GM12878 (cell line): Measurements from ENCODE around the gene GDF11. TPM values are rescaled to one million over a fixed set of nuclear protein-coding genes. Genes with fewer than 3 reads are reported as not detected.

ENCODE experiments used
- ATAC-seq: fragments of 200-7000 bp; cut with Tn5 transposase; 3 replicates; pipeline ENCODE4 v1.9.1; 2020; ENCODE audit warnings: mild to moderate bottlenecking, moderate library complexity
- BruUV-seq: library from RNA; stranded (reverse); fragments of 400-500 nt; replicated peaks from 2 replicates; lab custom pipeline; 2021; lab: Mats Ljungman, UMichigan
- CTCF ChIA-PET: fragments of 300-600 bp; sonication (Branson Sonifier 250); formaldehyde crosslinking; extraction: SDS; loops from one replicate; lab custom pipeline; 2021; ENCODE audit warnings: inconsistent platforms; lab: Yijun Ruan, JAX
- POLR2A ChIA-PET: fragments of 350-600 bp; formaldehyde crosslinking; extraction: SDS; loops from one replicate; lab custom pipeline; 2021; ENCODE audit warnings: inconsistent platforms; lab: Charles Lee
- RAD21 ChIA-PET: fragments of 300-600 bp; sonication (Branson Sonifier 250); formaldehyde crosslinking; loops from one replicate; lab custom pipeline; 2023; ENCODE audit warnings: antibody characterized with exemption; ENCODE audit not compliant: unreplicated experiment; lab: Charles Lee
- SMC1A ChIA-PET: fragments of 300-600 bp; sonication (Branson Sonifier 250); formaldehyde crosslinking; loops from one replicate; lab custom pipeline; 2023; ENCODE audit not compliant: unreplicated experiment, uncharacterized antibody; lab: Charles Lee
- DNase-seq: peaks from one replicate; pipeline ENCODE4 v3.0.0-alpha.2; 2011; ENCODE audit warnings: low read depth, low spot score
- FAIRE-seq: peaks from 3 replicates; lab custom pipeline; 2011; peaks lifted over from hg19 to GRCh38; lab: Jason Lieb, UNC
- H2AFZ ChIP-seq: 2 replicates; pipeline ENCODE4 v1.6.0; 2011; ENCODE audit warnings: low read depth, low read length, control low read depth; ENCODE audit not compliant: control insufficient read depth
- H3K27ac ChIP-seq: 2 replicates; pipeline ENCODE4 v1.5.1; 2011; ENCODE audit warnings: control low read depth; ENCODE audit not compliant: control insufficient read depth, insufficient read depth
- H3K27me3 ChIP-seq, 2 experiments: replicated peaks in 1 of 2; 2 replicates each; pipeline versions ENCODE4 v1.6.0 to v1.6.1; 2011; ENCODE audit warnings: low read length in 1 of 2; ENCODE audit not compliant: control insufficient read depth in 2 of 2, insufficient read depth in 2 of 2
- H3K36me3 ChIP-seq, 2 experiments: 2 replicates each; pipeline ENCODE4 v1.5.1; 2011; ENCODE audit warnings: low read length in 1 of 2; ENCODE audit not compliant: control insufficient read depth in 2 of 2, insufficient read depth in 2 of 2
- H3K4me1 ChIP-seq: 2 replicates; pipeline ENCODE4 v1.6.1; 2011; ENCODE audit warnings: mild to moderate bottlenecking, low read length, moderate library complexity, mixed read lengths; ENCODE audit not compliant: control insufficient read depth, insufficient read depth
- H3K4me2 ChIP-seq: 2 replicates; pipeline ENCODE4 v1.6.0; 2011; ENCODE audit warnings: control low read depth; ENCODE audit not compliant: control insufficient read depth, insufficient read depth
- H3K4me3 ChIP-seq: fragments of 200-600 bp; sonication (generic); 2 replicates; pipeline ENCODE4 v1.5.1; 2016
- H3K79me2 ChIP-seq: 2 replicates; pipeline ENCODE4 v1.6.0; 2011; ENCODE audit warnings: low read length; ENCODE audit not compliant: control insufficient read depth, insufficient read depth
- H3K9ac ChIP-seq: 2 replicates; pipeline ENCODE4 v1.8.0; 2011; ENCODE audit warnings: low read length, control low read depth, mixed read lengths; ENCODE audit not compliant: control insufficient read depth, insufficient read depth
- H3K9me3 ChIP-seq: replicated peaks from 3 replicates; pipeline ENCODE4 v1.5.1; 2011; ENCODE audit warnings: mild to moderate bottlenecking, low read length; ENCODE audit not compliant: control insufficient read depth, insufficient read depth
- H4K20me1 ChIP-seq: 2 replicates; pipeline ENCODE4 v1.6.0; 2011; ENCODE audit not compliant: control insufficient read depth, insufficient read depth
- RAD21 ChIP-seq: IDR thresholded peaks from 2 replicates; pipeline ENCODE4 v1.6.1; 2011; ENCODE audit warnings: mild to moderate bottlenecking, low read depth, low read length, moderate library complexity; ENCODE audit not compliant: insufficient read depth
- RUNX3 ChIP-seq: IDR thresholded peaks from 2 replicates; pipeline ENCODE4 v1.6.1; 2012; ENCODE audit warnings: low read length, inconsistent platforms
- SMC3 ChIP-seq: IDR thresholded peaks from 2 replicates; pipeline ENCODE4 v1.6.1; 2011; ENCODE audit warnings: low read length, improper control_type of control experiment, borderline replicate concordance
- TCF3 ChIP-seq: IDR thresholded peaks from 2 replicates; pipeline ENCODE4 v1.6.1; 2012; ENCODE audit warnings: low read depth, mild to moderate bottlenecking, low read length, borderline replicate concordance; ENCODE audit not compliant: insufficient read depth
- WGBS: methylation state at CpG from one replicate; pipeline ENCODE4 v1.1.6; 2016; ENCODE audit warnings: low lambda C conversion rate; ENCODE audit not compliant: insufficient replicate concordance, insufficient coverage; ENCODE audit errors: missing lambda C conversion rate; 5-methylcytosine and 5-hydroxymethylcytosine counted together
- in situ Hi-C: fragments of 300-500 bp; cut with MboI; formaldehyde crosslinking; loops from 9 replicates; pipeline ENCODE4 v1.14.3; 2018; ENCODE audit warnings: mixed read lengths
- intact Hi-C: fragments of 100-400 bp; cut with micrococcal nuclease; formaldehyde crosslinking; loops from one replicate; pipeline ENCODE4 v1.14.2; 2022; ENCODE audit not compliant: unreplicated experiment
- polyA plus RNA-seq, 11 experiments: library from polyadenylated mRNA; depleted of rRNA in 4 of 11; unstranded in 6 of 11; stranded (reverse) in 5 of 11; fragments of >200 nt; fragmentation: Nextera tagmentation in 4 of 11; fragmentation: Illumina TruSeq in 1 of 11; extraction: Ambion mirVana in 4 of 11; extraction: Trizol in 1 of 11; gene quantifications; 1 replicate in 1 of 11; 2 replicates in 10 of 11; pipeline versions ENCODE4 v1.2.1 to v1.2.3, GENCODE V29; 2011 to 2016; ENCODE audit warnings: inconsistent platforms in 2 of 11, missing spikeins in 2 of 11, low read depth in 1 of 11
- total RNA-seq, 4 experiments: library from RNA; depleted of rRNA in 3 of 4; stranded (reverse); fragments of >200 nt in 3 of 4; fragmentation: Illumina TruSeq in 1 of 4; extraction: Trizol in 1 of 4; gene quantifications; 2 replicates each; pipeline versions ENCODE4 v1.2.1 to v1.2.3, GENCODE V29; 2013 to 2021
- TF ChIP-seq, protein P1 (sequence below), 3 experiments: IDR thresholded peaks in 2 of 3; conservative IDR thresholded peaks in 1 of 3; 2 replicates each; pipeline ENCODE4 v1.5.1; 2011; ENCODE audit warnings: low read depth in 3 of 3, low read length in 3 of 3, mild to moderate bottlenecking in 3 of 3, control low read depth in 2 of 3, moderate library complexity in 2 of 3, inconsistent platforms in 1 of 3, mixed read lengths in 1 of 3; ENCODE audit not compliant: control insufficient read depth in 2 of 3, insufficient read depth in 1 of 3; ENCODE audit errors: extremely low read depth in 1 of 3

GDF11 gene
- total and polyA plus RNA-seq, 10 of the 15 experiments (the other 5 are each of a cell fraction or from before 2014, with no cell fraction given) = 0.83 to 15.4 (median 4.3) TPM

DNA sequence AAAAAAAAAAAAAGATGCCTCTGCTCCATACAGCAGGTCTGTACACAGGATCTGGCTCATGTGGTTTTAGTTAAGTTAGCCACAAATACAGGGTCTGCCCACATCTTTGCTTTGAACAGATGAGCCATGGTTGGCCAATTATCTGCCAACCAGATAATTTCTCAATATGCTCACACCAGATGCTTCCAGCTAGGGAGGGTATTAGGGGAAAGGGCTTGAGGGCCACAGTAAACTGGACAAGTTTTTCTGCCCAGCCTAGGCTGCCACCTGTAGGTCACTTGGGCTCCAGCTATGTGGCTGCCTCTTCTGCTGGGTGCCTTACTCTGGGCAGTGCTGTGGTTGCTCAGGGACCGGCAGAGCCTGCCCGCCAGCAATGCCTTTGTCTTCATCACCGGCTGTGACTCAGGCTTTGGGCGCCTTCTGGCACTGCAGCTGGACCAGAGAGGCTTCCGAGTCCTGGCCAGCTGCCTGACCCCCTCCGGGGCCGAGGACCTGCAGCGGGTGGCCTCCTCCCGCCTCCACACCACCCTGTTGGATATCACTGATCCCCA, 22.0 kb upstream of the GDF11 start:
- no peaks in the 10 kb centered on the region for H4K20me1 ChIP-seq
- no peak overlapping the region for H3K27ac ChIP-seq
- whole genome bisulfite sequencing = 92% methylated on average over 8 of the region's 9 CpGs
- ATAC-seq = peak; percentile 16; the same call in 2 of the 3 replicates
- no peak overlapping the region for H3K4me2 ChIP-seq
- TF ChIP-seq RAD21 (peak; percentile 55), RUNX3 (peak; percentile 21), TCF3 (no peak), SMC3 (peak; percentile 27; the same call in 1 of the 2 replicates)
- TF ChIP-seq, protein P1, sequence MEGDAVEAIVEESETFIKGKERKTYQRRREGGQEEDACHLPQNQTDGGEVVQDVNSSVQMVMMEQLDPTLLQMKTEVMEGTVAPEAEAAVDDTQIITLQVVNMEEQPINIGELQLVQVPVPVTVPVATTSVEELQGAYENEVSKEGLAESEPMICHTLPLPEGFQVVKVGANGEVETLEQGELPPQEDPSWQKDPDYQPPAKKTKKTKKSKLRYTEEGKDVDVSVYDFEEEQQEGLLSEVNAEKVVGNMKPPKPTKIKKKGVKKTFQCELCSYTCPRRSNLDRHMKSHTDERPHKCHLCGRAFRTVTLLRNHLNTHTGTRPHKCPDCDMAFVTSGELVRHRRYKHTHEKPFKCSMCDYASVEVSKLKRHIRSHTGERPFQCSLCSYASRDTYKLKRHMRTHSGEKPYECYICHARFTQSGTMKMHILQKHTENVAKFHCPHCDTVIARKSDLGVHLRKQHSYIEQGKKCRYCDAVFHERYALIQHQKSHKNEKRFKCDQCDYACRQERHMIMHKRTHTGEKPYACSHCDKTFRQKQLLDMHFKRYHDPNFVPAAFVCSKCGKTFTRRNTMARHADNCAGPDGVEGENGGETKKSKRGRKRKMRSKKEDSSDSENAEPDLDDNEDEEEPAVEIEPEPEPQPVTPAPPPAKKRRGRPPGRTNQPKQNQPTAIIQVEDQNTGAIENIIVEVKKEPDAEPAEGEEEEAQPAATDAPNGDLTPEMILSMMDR (IDR thresholded peaks at IDR 0.05 in 2 of 3, conservative IDR thresholded peaks at IDR 0.05 in 1 of 3; ENCODE audit: control insufficient read depth in 2 of 3, extremely low read depth in 1 of 3, insufficient read depth in 1 of 3, low read depth in 3 of 3, low read length in 3 of 3) = peak; percentile 26 to 54 (median 51); a peak in 4 of 6 replicates
- POLR2A ChIA-PET = interaction anchor here (1.0 to 2.4 kb wide), 2 partner anchors 9 to 47 kb away, joined by 3 to 10 read pairs; no protein-coding TSS in a partner anchor
- no peak overlapping the region for H3K9ac ChIP-seq
- no peaks in the 10 kb centered on the region for H3K27me3 ChIP-seq
- FAIRE-seq = no peak
- peaks cover 25% of the 10 kb centered on the region for H3K4me1 ChIP-seq
- SMC1A ChIA-PET = interaction anchor here (1.1 to 3.5 kb wide), 5 partner anchors 9 to 64 kb away, joined by 3 to 16 read pairs (median 3); no protein-coding TSS in a partner anchor
- RAD21 ChIA-PET = interaction anchor here (0.8 to 11.0 kb wide), 3 partner anchors 16 to 64 kb away, joined by 4 to 113 read pairs (median 7); no protein-coding TSS in a partner anchor
- no peaks in the 10 kb centered on the region for H3K9me3 ChIP-seq
- H3K36me3 ChIP-seq = peaks cover 7% of the 10 kb centered on the region in 2 experiments; a peak in 3 of 4 replicates
- H3K4me3 ChIP-seq = no peak overlapping the region
- BruUV-seq = no TSS peak
- in situ Hi-C loops (no loop called here), intact Hi-C loops (loop anchor here (1.0 kb wide), 1 partner anchor 61 kb away; no protein-coding TSS in a partner anchor)
- peaks cover 13% of the 10 kb centered on the region for H3K79me2 ChIP-seq
- no peak for DNase-seq
- H2AFZ ChIP-seq = no peak overlapping the region
- CTCF ChIA-PET = interaction anchor here (1.0 to 11.4 kb wide), 6 partner anchors 8 to 64 kb away, joined by 3 to 205 read pairs (median 17); partner anchors contain the start of gene CD63
